PC-9 (cell line): ENCODE measurements around the gene JUP.

Experiments used
- EZH2 ChIP-seq: fragments of 200-600 bp; sonication (generic); IDR thresholded peaks from 2 replicates; pipeline ENCODE4 v1.8.0; 2017; ENCODE audit warnings: antibody characterized with exemption, low read depth
- TF ChIP-seq, protein P1 (sequence below): fragments of 200-600 bp; sonication (generic); conservative IDR thresholded peaks from 2 replicates; pipeline ENCODE4 v1.6.1; 2017; ENCODE audit warnings: mixed run types, antibody characterized with exemption, mild to moderate bottlenecking, moderate library complexity

DNA sequence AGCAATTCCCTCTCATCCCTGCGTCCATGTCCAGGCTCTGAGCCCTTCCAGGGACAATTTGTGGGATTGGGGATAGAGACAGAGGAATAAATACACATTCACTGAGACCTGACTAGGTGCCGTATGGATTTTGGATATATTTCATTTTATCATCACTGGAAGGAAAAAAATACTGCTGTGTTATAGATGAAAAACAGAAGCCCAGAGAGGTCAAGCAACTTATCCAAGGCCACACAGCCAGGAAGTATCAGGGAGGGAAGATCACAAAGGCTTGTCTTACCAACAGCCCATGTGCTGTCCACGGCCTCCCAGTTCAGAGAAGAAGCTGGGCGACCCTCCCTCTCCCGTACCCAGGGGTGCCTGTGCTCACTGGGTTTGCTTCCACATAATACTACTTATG, 46.0 kb downstream of the JUP start:
- TF ChIP-seq, protein P1, sequence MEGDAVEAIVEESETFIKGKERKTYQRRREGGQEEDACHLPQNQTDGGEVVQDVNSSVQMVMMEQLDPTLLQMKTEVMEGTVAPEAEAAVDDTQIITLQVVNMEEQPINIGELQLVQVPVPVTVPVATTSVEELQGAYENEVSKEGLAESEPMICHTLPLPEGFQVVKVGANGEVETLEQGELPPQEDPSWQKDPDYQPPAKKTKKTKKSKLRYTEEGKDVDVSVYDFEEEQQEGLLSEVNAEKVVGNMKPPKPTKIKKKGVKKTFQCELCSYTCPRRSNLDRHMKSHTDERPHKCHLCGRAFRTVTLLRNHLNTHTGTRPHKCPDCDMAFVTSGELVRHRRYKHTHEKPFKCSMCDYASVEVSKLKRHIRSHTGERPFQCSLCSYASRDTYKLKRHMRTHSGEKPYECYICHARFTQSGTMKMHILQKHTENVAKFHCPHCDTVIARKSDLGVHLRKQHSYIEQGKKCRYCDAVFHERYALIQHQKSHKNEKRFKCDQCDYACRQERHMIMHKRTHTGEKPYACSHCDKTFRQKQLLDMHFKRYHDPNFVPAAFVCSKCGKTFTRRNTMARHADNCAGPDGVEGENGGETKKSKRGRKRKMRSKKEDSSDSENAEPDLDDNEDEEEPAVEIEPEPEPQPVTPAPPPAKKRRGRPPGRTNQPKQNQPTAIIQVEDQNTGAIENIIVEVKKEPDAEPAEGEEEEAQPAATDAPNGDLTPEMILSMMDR = no peak
- TF ChIP-seq EZH2 = no peak
